H9 (cell line): Measurements from ENCODE around the gene RGS16. TPM values are rescaled to one million over a fixed set of nuclear protein-coding genes. Genes with fewer than 3 reads are reported as not detected.
A peak's percentile ranks its signal among the peaks of the same experiment; 100 is the strongest.

Experiments used
- DNase-seq: peaks from one replicate; pipeline ENCODE4 v3.0.0-alpha.2; 2017
- H2AFZ ChIP-seq: one replicate; pipeline ENCODE4 v1.6.1; 2013; ENCODE audit warnings: mild to moderate bottlenecking, low read length, control low read depth, moderate library complexity
- H2AK5ac ChIP-seq: 2 replicates; pipeline ENCODE4 v1.6.1; 2013; ENCODE audit warnings: low read length, control low read depth, mixed read lengths; ENCODE audit not compliant: insufficient read length
- H2BK120ac ChIP-seq: one replicate; pipeline ENCODE4 v1.6.1; 2013; ENCODE audit warnings: low read depth, mild to moderate bottlenecking, low read length, control low read depth, inconsistent platforms; ENCODE audit not compliant: poor library complexity, severe bottlenecking
- H2BK12ac ChIP-seq: 2 replicates; pipeline ENCODE4 v1.6.1; 2013; ENCODE audit warnings: low read length, control low read depth, mixed read lengths, low read depth; ENCODE audit not compliant: insufficient read length
- H2BK15ac ChIP-seq: 2 replicates; pipeline ENCODE4 v1.6.1; 2013; ENCODE audit warnings: low read depth, low read length, control low read depth
- H2BK20ac ChIP-seq: one replicate; pipeline ENCODE4 v1.6.1; 2013; ENCODE audit warnings: low read depth, mild to moderate bottlenecking, low read length, control low read depth, inconsistent platforms; ENCODE audit not compliant: poor library complexity, severe bottlenecking
- H2BK5ac ChIP-seq: 2 replicates; pipeline ENCODE4 v1.6.1; 2013; ENCODE audit warnings: low read length, control low read depth, mixed read lengths; ENCODE audit not compliant: insufficient read length
- H3K14ac ChIP-seq: 2 replicates; pipeline ENCODE4 v1.6.1; 2013; ENCODE audit warnings: low read length, control low read depth; ENCODE audit not compliant: insufficient read depth
- H3K18ac ChIP-seq: 2 replicates; pipeline ENCODE4 v1.6.1; 2013; ENCODE audit warnings: low read depth, mild to moderate bottlenecking, mixed read lengths, low read length, control low read depth; ENCODE audit not compliant: insufficient read length
- H3K23ac ChIP-seq: 2 replicates; pipeline ENCODE4 v1.6.1; 2013; ENCODE audit warnings: low read length, control low read depth, mixed read lengths, low read depth; ENCODE audit not compliant: insufficient read length
- H3K23me2 ChIP-seq: 2 replicates; pipeline ENCODE4 v1.6.1; 2013; ENCODE audit warnings: low read depth, mild to moderate bottlenecking, mixed read lengths, low read length, control low read depth; ENCODE audit not compliant: insufficient read length, poor library complexity, severe bottlenecking
- H3K27ac ChIP-seq: 2 replicates; pipeline ENCODE4 v1.5.1; 2013; ENCODE audit warnings: low read length, control low read depth, mixed read lengths, low read depth; ENCODE audit not compliant: insufficient read length
- H3K27me3 ChIP-seq: 2 replicates; pipeline ENCODE4 v1.6.1; 2013; ENCODE audit warnings: low read length, control low read depth, inconsistent platforms; ENCODE audit not compliant: insufficient read depth
- H3K4ac ChIP-seq: 2 replicates; pipeline ENCODE4 v1.6.1; 2013; ENCODE audit warnings: low read depth, mild to moderate bottlenecking, control low read depth, inconsistent platforms, low read length, moderate library complexity
- H3K4me1 ChIP-seq: 2 replicates; pipeline ENCODE4 v1.6.1; 2013; ENCODE audit warnings: low read length, control low read depth, inconsistent platforms; ENCODE audit not compliant: insufficient read depth
- H3K4me2 ChIP-seq: 2 replicates; pipeline ENCODE4 v1.6.1; 2013; ENCODE audit warnings: low read length, control low read depth, mixed read lengths; ENCODE audit not compliant: insufficient read length, insufficient read depth
- H3K56ac ChIP-seq: 2 replicates; pipeline ENCODE4 v1.6.1; 2013; ENCODE audit warnings: low read depth, mild to moderate bottlenecking, mixed read lengths, low read length, control low read depth; ENCODE audit not compliant: insufficient read length
- H3K79me1 ChIP-seq: 2 replicates; pipeline ENCODE4 v1.6.1; 2013; ENCODE audit warnings: low read depth, mild to moderate bottlenecking, moderate library complexity, low read length, control low read depth, inconsistent platforms; ENCODE audit not compliant: insufficient read depth, poor library complexity, severe bottlenecking
- H3K79me2 ChIP-seq: 2 replicates; pipeline ENCODE4 v1.6.1; 2013; ENCODE audit warnings: low read length, control low read depth, inconsistent platforms; ENCODE audit not compliant: insufficient read depth
- H3K9ac ChIP-seq: 2 replicates; pipeline ENCODE4 v1.6.1; 2013; ENCODE audit warnings: low read length, control low read depth, mixed read lengths; ENCODE audit not compliant: insufficient read length; ENCODE audit errors: extremely low read depth
- H3K9me3 ChIP-seq: one replicate; pipeline ENCODE4 v1.6.1; 2013; ENCODE audit warnings: low read depth, low read length, inconsistent platforms; ENCODE audit not compliant: control insufficient read depth
- H3T11ph ChIP-seq: one replicate; pipeline ENCODE4 v1.6.1; 2013; ENCODE audit warnings: mild to moderate bottlenecking, low read length, control low read depth, inconsistent platforms
- H4K20me1 ChIP-seq: one replicate; pipeline ENCODE4 v1.6.1; 2013; ENCODE audit not compliant: control insufficient read depth, insufficient read length, insufficient read depth
- H4K5ac ChIP-seq: 2 replicates; pipeline ENCODE4 v1.6.1; 2013; ENCODE audit warnings: low read depth, mild to moderate bottlenecking, mixed read lengths, low read length, control low read depth; ENCODE audit not compliant: insufficient read length
- H4K8ac ChIP-seq: replicated peaks from 2 replicates; pipeline ENCODE4 v1.6.1; 2013; ENCODE audit warnings: low read length, control low read depth, mixed read lengths, low read depth; ENCODE audit not compliant: insufficient read length
- H4K91ac ChIP-seq: 2 replicates; pipeline ENCODE4 v1.6.1; 2013; ENCODE audit warnings: low read depth, mild to moderate bottlenecking, moderate library complexity, mixed read lengths, low read length, control low read depth; ENCODE audit not compliant: insufficient read length
- H3K27ac Mint-ChIP-seq, 3 experiments: 2 replicates in 2 of 3; 3 replicates in 1 of 3; pipeline ENCODE4 v1.8.0; 2020 to 2021; ENCODE audit warnings: mixed read lengths in 3 of 3, mild to moderate bottlenecking in 1 of 3, moderate library complexity in 1 of 3
- H3K27me3 Mint-ChIP-seq: 2 replicates; pipeline ENCODE4 v1.8.0; 2021; ENCODE audit warnings: low read depth, mild to moderate bottlenecking, moderate library complexity, mixed read lengths
- H3K36me3 Mint-ChIP-seq, 3 experiments: 2 replicates in 2 of 3; 3 replicates in 1 of 3; pipeline ENCODE4 v1.8.0; 2020 to 2021; ENCODE audit warnings: low read depth in 3 of 3, mixed read lengths in 3 of 3; ENCODE audit not compliant: insufficient read depth in 1 of 3
- H3K4me1 Mint-ChIP-seq, 2 experiments: 2 replicates each; pipeline ENCODE4 v1.8.0; 2020; ENCODE audit warnings: mixed read lengths in 2 of 2
- H3K4me3 Mint-ChIP-seq, 2 experiments: 2 replicates in 1 of 2; 3 replicates in 1 of 2; pipeline ENCODE4 v1.8.0; 2020 to 2021; ENCODE audit warnings: mild to moderate bottlenecking in 2 of 2, mixed read lengths in 2 of 2, moderate library complexity in 1 of 2
- H3K9me3 Mint-ChIP-seq, 2 experiments: 2 replicates in 1 of 2; 3 replicates in 1 of 2; pipeline ENCODE4 v1.8.0; 2020; ENCODE audit warnings: mild to moderate bottlenecking in 2 of 2, mixed read lengths in 2 of 2, moderate library complexity in 1 of 2
- CTCF ChIP-seq: fragments of 200-600 bp; sonication (generic); conservative IDR thresholded peaks from 3 replicates; pipeline ENCODE4 v1.8.0; 2021; ENCODE audit warnings: antibody characterized with exemption, mild to moderate bottlenecking
- WGBS: extraction: QIAGEN DNeasy Blood & Tissue Kit; methylation state at CpG from one replicate; pipeline ENCODE4 v1.1.7; 2013; ENCODE audit warnings: missing lambda C conversion rate, low lambda C conversion rate, mixed read lengths; ENCODE audit not compliant: insufficient read length; ENCODE audit errors: extremely low coverage; 5-methylcytosine and 5-hydroxymethylcytosine counted together
- total RNA-seq: library from RNA; stranded (reverse); gene quantifications from 2 replicates; pipeline ENCODE4 v1.2.1, GENCODE V29; 2021

The RGS16 gene
- total RNA-seq, 1 experiment from 2014 or later: 6.9 TPM

- Histone ChIP-seq H4K20me1 (no peaks in the 10 kb centered on the region), H3K4me2 (no peak overlapping the region), H2BK5ac (no peak overlapping the region), H3K27me3 (no peaks in the 10 kb centered on the region), H3K56ac (no peak overlapping the region), H3T11ph (no peak overlapping the region), H3K23ac (no peak overlapping the region), H3K79me1 (no peaks in the 10 kb centered on the region), H2AFZ (no peak overlapping the region), H3K9ac (no peak overlapping the region), H3K79me2 (no peaks in the 10 kb centered on the region), H2BK20ac (no peak overlapping the region), H3K27ac (no peak overlapping the region), H4K8ac (no peak overlapping the region), H3K14ac (no peak overlapping the region), H3K18ac (no peak overlapping the region), H2BK12ac (no peak overlapping the region), H2AK5ac (no peak overlapping the region), H4K91ac (no peak overlapping the region), H3K23me2 (no peaks in the 10 kb centered on the region), H3K9me3 (no peaks in the 10 kb centered on the region), H3K4ac (no peak overlapping the region), H4K5ac (no peak overlapping the region), H2BK120ac (no peak overlapping the region), H3K4me1 (peaks cover 6% of the 10 kb centered on the region), H2BK15ac (no peak overlapping the region)
- no peak for DNase-seq
- WGBS: no CpG with 5 or more reads among the region's 3 CpGs
- no peaks in the 10 kb centered on the region; the same call in 1 of the 2 replicates for H3K27me3 Mint-ChIP-seq
- TF ChIP-seq CTCF: no peak
- H3K4me1 Mint-ChIP-seq: peaks cover 46 to 47% of the 10 kb centered on the region in 2 experiments
- no peaks in the 10 kb centered on the region for H3K9me3 Mint-ChIP-seq
- no peak overlapping the region for H3K4me3 Mint-ChIP-seq
- peak overlapping the region in 1 of 3 experiments; percentile 76; a peak in 1 of 7 replicates for H3K27ac Mint-ChIP-seq
- no peaks in the 10 kb centered on the region for H3K36me3 Mint-ChIP-seq
These were observed 25.4 kb upstream of the RGS16 start for GRCh38 chr1:182629499-182630096.
